GM23338 (cell line): ENCODE data around the gene TCP11L2.

ENCODE experiments used
- EZH2 ChIP-seq: fragments of 200-600 bp; sonication (generic); IDR thresholded peaks from one replicate; pipeline ENCODE4 v1.8.0; 2017; ENCODE audit warnings: antibody characterized with exemption, mild to moderate bottlenecking, low read depth; ENCODE audit not compliant: unreplicated experiment
- POLR2AphosphoS5 ChIP-seq: IDR thresholded peaks from 2 replicates; pipeline ENCODE4 v1.6.1; 2016; ENCODE audit warnings: antibody characterized with exemption, low read depth
- TF ChIP-seq, protein P1 (sequence below), 2 experiments: fragments of 200-600 bp in 1 of 2; sonication (generic) in 1 of 2; conservative IDR thresholded peaks; 2 replicates each; pipeline versions ENCODE4 v1.5.1 to v1.6.1; 2016 to 2017; ENCODE audit warnings: antibody characterized with exemption in 2 of 2, low read depth in 2 of 2, mild to moderate bottlenecking in 2 of 2, moderate library complexity in 1 of 2

DNA sequence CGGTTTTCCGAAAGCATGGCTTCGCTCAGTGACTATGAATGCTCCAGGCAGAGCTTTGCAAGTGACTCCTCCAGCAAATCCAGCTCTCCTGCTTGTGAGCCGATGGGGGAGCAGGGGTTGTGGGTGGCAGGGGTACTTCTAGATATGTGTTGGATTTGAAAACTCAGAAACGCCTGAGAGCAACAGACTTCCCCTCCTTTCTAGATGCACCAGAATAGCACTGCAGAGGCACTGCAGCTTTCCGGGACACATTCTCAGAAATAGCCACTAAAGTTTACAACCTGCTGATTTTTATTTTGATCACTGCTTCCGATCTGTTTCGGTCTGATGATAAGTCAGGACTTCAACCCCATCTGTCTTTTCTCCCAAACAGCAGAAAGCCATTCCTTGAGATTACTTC is 8.6 kb downstream of the TCP11L2 start:
- TF ChIP-seq, protein P1, sequence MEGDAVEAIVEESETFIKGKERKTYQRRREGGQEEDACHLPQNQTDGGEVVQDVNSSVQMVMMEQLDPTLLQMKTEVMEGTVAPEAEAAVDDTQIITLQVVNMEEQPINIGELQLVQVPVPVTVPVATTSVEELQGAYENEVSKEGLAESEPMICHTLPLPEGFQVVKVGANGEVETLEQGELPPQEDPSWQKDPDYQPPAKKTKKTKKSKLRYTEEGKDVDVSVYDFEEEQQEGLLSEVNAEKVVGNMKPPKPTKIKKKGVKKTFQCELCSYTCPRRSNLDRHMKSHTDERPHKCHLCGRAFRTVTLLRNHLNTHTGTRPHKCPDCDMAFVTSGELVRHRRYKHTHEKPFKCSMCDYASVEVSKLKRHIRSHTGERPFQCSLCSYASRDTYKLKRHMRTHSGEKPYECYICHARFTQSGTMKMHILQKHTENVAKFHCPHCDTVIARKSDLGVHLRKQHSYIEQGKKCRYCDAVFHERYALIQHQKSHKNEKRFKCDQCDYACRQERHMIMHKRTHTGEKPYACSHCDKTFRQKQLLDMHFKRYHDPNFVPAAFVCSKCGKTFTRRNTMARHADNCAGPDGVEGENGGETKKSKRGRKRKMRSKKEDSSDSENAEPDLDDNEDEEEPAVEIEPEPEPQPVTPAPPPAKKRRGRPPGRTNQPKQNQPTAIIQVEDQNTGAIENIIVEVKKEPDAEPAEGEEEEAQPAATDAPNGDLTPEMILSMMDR (conservative IDR thresholded peaks at IDR 0.05; ENCODE audit: low read depth in 2 of 2): no peak
- TF ChIP-seq EZH2: no peak
- TF ChIP-seq POLR2AphosphoS5: no peak
